WI38 (cell line): Measurements from ENCODE around the gene FASN.

ENCODE experiments used
- H3K4me3 ChIP-seq: 2 replicates; pipeline ENCODE4 v1.5.1; 2011; ENCODE audit warnings: low read depth, mild to moderate bottlenecking, control low read depth, low read length
- TF ChIP-seq, protein P1 (sequence below): IDR thresholded peaks from 2 replicates; pipeline ENCODE4 v1.5.1; 2012; ENCODE audit warnings: low read depth, mild to moderate bottlenecking, control low read depth, low read length

FASN gene

DNA sequence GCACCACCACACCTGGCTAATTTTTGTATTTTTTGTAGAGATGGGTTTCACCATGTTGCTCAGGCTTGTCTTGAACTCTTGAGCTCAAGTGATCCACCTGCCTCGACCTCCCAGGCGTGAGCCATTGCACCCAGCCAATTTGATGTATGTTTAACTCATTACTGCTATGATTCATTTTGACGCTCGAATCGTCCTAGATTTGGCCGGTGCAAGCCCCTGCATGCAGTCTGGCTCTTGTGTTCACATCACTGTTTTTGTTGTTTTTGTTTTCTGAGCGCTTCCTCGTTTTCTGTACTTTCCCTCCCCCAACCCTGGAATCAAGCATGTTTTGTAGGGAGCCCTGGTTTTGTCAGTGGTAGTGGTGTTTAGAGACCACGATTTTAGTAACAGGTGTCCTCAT lies 24.6 kb downstream of the FASN start:
- no peak overlapping the region for H3K4me3 ChIP-seq
- TF ChIP-seq, protein P1, sequence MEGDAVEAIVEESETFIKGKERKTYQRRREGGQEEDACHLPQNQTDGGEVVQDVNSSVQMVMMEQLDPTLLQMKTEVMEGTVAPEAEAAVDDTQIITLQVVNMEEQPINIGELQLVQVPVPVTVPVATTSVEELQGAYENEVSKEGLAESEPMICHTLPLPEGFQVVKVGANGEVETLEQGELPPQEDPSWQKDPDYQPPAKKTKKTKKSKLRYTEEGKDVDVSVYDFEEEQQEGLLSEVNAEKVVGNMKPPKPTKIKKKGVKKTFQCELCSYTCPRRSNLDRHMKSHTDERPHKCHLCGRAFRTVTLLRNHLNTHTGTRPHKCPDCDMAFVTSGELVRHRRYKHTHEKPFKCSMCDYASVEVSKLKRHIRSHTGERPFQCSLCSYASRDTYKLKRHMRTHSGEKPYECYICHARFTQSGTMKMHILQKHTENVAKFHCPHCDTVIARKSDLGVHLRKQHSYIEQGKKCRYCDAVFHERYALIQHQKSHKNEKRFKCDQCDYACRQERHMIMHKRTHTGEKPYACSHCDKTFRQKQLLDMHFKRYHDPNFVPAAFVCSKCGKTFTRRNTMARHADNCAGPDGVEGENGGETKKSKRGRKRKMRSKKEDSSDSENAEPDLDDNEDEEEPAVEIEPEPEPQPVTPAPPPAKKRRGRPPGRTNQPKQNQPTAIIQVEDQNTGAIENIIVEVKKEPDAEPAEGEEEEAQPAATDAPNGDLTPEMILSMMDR = no peak

DNA sequence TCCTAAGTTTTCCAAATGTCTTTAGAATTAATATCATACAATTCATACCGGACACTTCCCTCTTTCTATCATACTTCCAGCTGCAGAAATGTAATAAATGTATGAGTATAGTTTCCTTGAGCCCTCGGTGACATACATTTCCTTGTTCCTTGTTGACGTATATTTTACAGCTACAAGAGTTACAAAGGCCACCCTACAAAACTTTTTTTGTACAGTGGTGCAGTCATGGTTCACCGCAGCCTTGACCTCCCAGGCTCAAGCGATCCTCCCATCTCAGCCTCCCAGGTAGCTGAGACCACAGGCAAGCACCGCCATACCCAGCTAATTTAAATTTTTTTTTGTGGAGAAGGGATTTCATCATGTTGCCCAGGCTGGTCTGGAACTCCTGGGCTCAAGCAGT lies 25.2 kb downstream of the FASN start:
- TF ChIP-seq, protein P1 = no peak
- no peak overlapping the region for H3K4me3 ChIP-seq

DNA sequence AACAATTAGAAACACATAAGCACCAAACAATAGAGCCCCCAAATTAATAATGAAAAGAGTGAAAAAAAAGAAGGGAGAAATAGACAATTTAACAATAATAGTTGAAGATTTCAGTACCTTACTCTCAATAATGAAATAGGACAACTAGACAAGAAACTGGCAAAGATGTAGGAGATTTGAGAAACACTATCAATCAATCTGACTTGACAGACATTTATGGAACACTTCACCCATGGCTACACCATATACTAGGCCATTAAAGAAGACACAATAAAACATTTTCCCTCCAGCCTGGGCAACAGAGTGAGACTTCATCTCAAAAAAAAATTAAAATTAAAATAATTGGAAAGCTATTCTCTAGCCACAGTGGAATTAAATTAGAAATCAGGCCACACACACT lies 27.4 kb downstream of the FASN start:
- H3K4me3 ChIP-seq = no peak overlapping the region
- TF ChIP-seq, protein P1 = no peak

DNA sequence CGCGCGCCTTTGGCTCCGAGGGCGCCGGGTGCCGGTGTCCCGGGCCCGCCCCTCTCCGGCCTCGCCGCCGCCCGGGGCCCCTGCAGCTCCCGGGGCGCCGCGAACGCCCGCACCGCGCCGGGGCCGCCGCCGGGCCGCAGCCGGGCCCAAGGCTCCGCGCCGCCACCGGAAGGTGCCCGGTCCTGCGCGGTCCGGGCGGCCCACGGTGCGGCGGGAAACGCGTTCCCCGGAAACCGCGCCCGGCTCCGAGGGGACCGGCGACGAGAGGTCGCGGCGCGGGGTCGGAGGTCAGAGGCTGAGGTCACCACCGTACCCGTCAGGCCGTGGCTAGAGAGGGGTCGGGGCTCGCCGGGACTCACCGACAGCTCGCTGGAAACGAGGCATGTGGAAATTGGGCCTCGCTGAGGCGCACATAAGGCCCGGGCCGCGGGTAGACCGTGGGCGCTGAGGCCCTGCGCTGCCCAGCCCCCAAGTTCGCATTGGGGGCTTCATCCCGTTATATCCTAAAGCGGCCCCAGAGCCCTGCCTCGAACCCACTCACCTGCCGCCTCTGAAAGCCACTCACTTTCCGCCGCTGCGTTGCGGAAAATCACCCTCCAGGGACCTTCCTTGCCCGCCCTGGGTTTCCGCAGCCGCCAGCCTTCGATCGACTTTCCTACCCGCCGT lies 32.3 kb downstream of the FASN start, which contains the start of gene DUS1L:
TSS of gene DUS1L (minus strand) at position 167 of the 666 bp plus-strand sequence. CDS start 745 bp downstream, outside the sequence.
- H3K4me3 ChIP-seq = peak within 1 kb of the TSS; percentile 85
- TF ChIP-seq, protein P1 = no peak

DNA sequence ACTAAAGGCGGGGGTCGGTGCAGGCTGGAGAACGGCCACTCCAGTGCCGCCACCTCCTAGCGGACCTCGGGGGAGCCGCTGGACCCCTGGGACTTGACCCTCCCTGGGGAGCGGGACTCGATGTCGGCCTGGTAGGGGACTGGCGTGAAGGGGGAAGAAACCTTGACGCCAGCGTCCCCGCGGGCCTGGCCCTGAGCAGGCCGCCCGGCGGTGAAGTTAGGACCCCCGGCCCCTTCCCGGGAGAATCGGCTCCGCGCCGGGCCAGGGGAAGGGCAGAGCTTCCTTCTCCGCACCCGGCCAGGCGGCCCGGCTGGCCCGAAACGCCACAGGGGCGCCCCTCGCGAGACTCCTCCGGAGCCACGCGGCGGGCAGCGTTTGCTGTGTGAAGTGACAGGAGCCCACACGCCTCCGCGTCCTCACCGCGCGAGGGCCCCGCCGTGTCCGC lies 32.8 kb downstream of the FASN start:
- H3K4me3 ChIP-seq = peak overlapping the region; percentile 85
- TF ChIP-seq, protein P1 = no peak

DNA sequence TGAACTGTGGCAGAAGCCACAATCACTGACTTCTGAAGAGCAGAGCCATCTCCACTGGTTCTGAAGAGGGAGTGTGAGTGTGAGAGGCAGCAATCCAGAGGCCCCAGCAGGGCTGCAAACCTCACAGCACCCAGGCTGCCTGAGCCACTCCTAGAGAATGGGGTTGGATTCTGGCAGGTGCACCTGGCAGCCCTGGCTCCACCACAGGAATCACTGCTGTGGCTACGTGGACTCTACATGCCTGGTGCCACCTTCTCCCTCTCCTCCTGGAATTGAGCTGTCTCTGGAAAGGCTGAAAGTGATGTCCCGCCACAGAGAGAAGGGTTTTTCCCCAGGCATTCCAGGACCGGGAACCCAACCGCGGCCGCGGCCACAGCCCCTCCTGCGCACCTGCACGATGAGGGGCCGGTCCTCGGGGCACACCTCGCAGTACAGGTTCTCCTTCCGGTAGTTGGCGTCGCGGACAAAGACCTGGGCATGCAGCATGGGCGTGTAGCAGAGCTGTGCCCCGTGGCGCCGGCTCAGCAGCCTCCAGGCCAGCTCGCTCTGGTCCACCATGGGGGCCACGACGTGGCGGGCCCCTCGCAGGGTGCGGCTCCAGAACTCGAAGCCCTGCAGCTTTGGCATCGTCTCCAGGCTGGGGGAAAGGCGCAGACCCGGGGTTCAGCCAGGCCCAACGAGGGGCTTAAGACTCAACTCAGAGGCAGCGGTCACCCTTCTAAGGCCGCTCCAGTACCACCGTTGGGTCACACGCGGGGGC lies 33.4 kb downstream of the FASN start:
- TF ChIP-seq, protein P1 = no peak
- peak overlapping the region; percentile 85 for H3K4me3 ChIP-seq
